Measurements from ENCODE around the gene DNLZ. TPM values are rescaled to one million over a fixed set of nuclear protein-coding genes. Genes with fewer than 3 reads are reported as not detected.

DNLZ gene
- total and polyA plus RNA-seq, 2 donors (not counting 3 experiments of a cell fraction or from before 2014, with no cell fraction given): 26.9 to 38.4 TPM

DNA sequence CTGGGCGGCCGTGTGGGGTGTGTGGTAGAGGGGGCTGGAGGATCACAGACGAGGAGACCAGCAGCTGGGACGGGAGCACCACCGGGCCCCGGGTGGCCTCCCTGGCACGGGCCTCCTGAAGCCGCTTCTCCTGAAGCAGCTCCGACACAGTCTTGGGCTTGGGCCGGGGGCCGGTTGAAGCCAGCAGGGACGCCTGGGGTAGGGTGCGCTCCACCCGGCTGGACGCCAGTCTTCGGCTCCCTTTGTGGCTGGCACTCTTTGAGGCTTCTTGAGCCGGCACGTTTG lies 15.4 kb upstream of the DNLZ start:
- POLR2A ChIA-PET: no interaction called here
- Histone ChIP-seq H3K27ac (ENCODE audit: insufficient read depth, low read depth, low read length) (no peak overlapping the region), H3K9ac (replicated peaks; ENCODE audit: extremely low read depth, insufficient read depth, low read length) (no peak overlapping the region), H3K4me1 (ENCODE audit: control insufficient read depth, extremely low read depth, insufficient read depth, low read length) (no peaks in the 10 kb centered on the region), H2AFZ (ENCODE audit: low read depth, low read length) (no peak overlapping the region), H3K9me1 (replicated peaks; ENCODE audit: control insufficient read depth, extremely low read depth, insufficient read depth, low read length) (no peaks in the 10 kb centered on the region), H4K20me1 (replicated peaks; ENCODE audit: control insufficient read depth, extremely low read depth, insufficient read depth, low read length) (no peaks in the 10 kb centered on the region), H3K4me2 (ENCODE audit: insufficient read depth, low read length) (no peak overlapping the region), H3K36me3 (ENCODE audit: control insufficient read depth in 2 of 2, extremely low read depth in 1 of 2, insufficient read depth in 2 of 2, low read length in 2 of 2) (peaks cover 4 to 46% of the 10 kb centered on the region in 2 experiments), H3K27me3 (ENCODE audit: control insufficient read depth in 2 of 2, insufficient read depth in 2 of 2, low read length in 2 of 2) (no peaks in the 10 kb centered on the region), H3K79me2 (ENCODE audit: control insufficient read depth, insufficient read depth, low read length) (no peaks in the 10 kb centered on the region), H3K4me3 (replicated peaks in 1 of 3; ENCODE audit: insufficient read depth in 1 of 3, low read depth in 1 of 3, low read length in 3 of 3) (no peak overlapping the region), H3K9me3 (replicated peaks; ENCODE audit: control insufficient read depth, insufficient read depth, low read length) (no peaks in the 10 kb centered on the region)
- no TSS peak for BruUV-seq (replicated peaks)
- no peak for FAIRE-seq
- dilution Hi-C loops (cut with MboI; ENCODE audit: extremely low pct_ligation_motif_present, low sequenced_read_pairs) (no loop called here), intact Hi-C loops (cut with micrococcal nuclease) (no loop called here)
- CTCF ChIA-PET: interaction anchor here (1.1 to 1.3 kb wide), 3 partner anchors 8 to 22 kb away, joined by 3 to 4 read pairs (median 4); no protein-coding TSS in a partner anchor
- no peak for DNase-seq (ENCODE audit: low read depth, low spot score)
- no peak for TF ChIP-seq JUN (IDR thresholded peaks at IDR 0.05; ENCODE audit: borderline replicate concordance, insufficient read depth, insufficient read length, low read depth)
- no peak for TF ChIP-seq FOS (IDR thresholded peaks at IDR 0.05; ENCODE audit: borderline replicate concordance, insufficient read depth, low read length)
- no peak for TF ChIP-seq EZH2 (IDR thresholded peaks at IDR 0.05; ENCODE audit: borderline replicate concordance, low read depth, low read length, severe bottlenecking)
- TF ChIP-seq, protein P1, sequence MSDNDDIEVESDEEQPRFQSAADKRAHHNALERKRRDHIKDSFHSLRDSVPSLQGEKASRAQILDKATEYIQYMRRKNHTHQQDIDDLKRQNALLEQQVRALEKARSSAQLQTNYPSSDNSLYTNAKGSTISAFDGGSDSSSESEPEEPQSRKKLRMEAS (IDR thresholded peaks at IDR 0.05; ENCODE audit: insufficient read depth, insufficient read length): no peak
- TF ChIP-seq POLR2A (IDR thresholded peaks at IDR 0.05; ENCODE audit: low read depth, low read length): no peak
- TF ChIP-seq, protein P2, sequence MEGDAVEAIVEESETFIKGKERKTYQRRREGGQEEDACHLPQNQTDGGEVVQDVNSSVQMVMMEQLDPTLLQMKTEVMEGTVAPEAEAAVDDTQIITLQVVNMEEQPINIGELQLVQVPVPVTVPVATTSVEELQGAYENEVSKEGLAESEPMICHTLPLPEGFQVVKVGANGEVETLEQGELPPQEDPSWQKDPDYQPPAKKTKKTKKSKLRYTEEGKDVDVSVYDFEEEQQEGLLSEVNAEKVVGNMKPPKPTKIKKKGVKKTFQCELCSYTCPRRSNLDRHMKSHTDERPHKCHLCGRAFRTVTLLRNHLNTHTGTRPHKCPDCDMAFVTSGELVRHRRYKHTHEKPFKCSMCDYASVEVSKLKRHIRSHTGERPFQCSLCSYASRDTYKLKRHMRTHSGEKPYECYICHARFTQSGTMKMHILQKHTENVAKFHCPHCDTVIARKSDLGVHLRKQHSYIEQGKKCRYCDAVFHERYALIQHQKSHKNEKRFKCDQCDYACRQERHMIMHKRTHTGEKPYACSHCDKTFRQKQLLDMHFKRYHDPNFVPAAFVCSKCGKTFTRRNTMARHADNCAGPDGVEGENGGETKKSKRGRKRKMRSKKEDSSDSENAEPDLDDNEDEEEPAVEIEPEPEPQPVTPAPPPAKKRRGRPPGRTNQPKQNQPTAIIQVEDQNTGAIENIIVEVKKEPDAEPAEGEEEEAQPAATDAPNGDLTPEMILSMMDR (IDR thresholded peaks at IDR 0.05; ENCODE audit: extremely low read depth in 1 of 2, insufficient read depth in 1 of 2, low read depth in 1 of 2, low read length in 2 of 2): no peak
- no peak for TF ChIP-seq POLR2AphosphoS5 (IDR thresholded peaks at IDR 0.05; ENCODE audit: insufficient read depth, low read depth, low read length)
- no peak for TF ChIP-seq MYC (IDR thresholded peaks at IDR 0.05; ENCODE audit: low read depth, low read length)
- no peak for TF ChIP-seq GATA2 (IDR thresholded peaks at IDR 0.05; ENCODE audit: insufficient read depth, insufficient read length, low read depth, low read length)

Data from endothelial cell of umbilical vein (primary cell).